Endodermal cell (in vitro differentiated cells): ENCODE measurements around the gene LMF1. TPM values are rescaled to one million over a fixed set of nuclear protein-coding genes. Genes with fewer than 3 reads are reported as not detected.
A peak's percentile ranks its signal among the peaks of the same experiment; 100 is the strongest.

Experiments used
- DNase-seq: peaks from one replicate; pipeline ENCODE4 v3.0.0-alpha.2; 2017
- H3K27ac ChIP-seq: 2 replicates; pipeline ENCODE4 v1.5.1; 2013; ENCODE audit warnings: mild to moderate bottlenecking, low read depth, low read length, moderate library complexity
- H3K27me3 ChIP-seq: 2 replicates; pipeline ENCODE4 v1.6.1; 2013; ENCODE audit warnings: mild to moderate bottlenecking, low read length, moderate library complexity; ENCODE audit not compliant: insufficient read depth, control insufficient read depth, poor library complexity, severe bottlenecking
- H3K36me3 ChIP-seq: 2 replicates; pipeline ENCODE4 v1.7.0; 2013; ENCODE audit warnings: mild to moderate bottlenecking, low read length, moderate library complexity; ENCODE audit not compliant: control insufficient read depth, insufficient read depth
- H3K4me1 ChIP-seq: one replicate; pipeline ENCODE4 v1.7.0; 2013; ENCODE audit warnings: low read length; ENCODE audit not compliant: control insufficient read depth, insufficient read depth
- H3K4me3 ChIP-seq: 2 replicates; pipeline ENCODE4 v1.5.1; 2013; ENCODE audit warnings: mild to moderate bottlenecking, low read length, moderate library complexity
- H3K9ac ChIP-seq: 2 replicates; pipeline ENCODE4 v1.6.1; 2013; ENCODE audit warnings: mild to moderate bottlenecking, low read length, moderate library complexity; ENCODE audit not compliant: poor library complexity, severe bottlenecking; ENCODE audit errors: extremely low read depth
- H3K9me3 ChIP-seq: 2 replicates; pipeline ENCODE4 v1.6.1; 2013; ENCODE audit warnings: mild to moderate bottlenecking, low read length, moderate library complexity; ENCODE audit not compliant: control insufficient read depth
- H3K27ac Mint-ChIP-seq: 2 replicates; pipeline ENCODE4 v1.8.0; 2020; ENCODE audit warnings: mixed read lengths
- H3K27me3 Mint-ChIP-seq: 2 replicates; pipeline ENCODE4 v1.8.0; 2021; ENCODE audit warnings: mild to moderate bottlenecking, mixed read lengths; ENCODE audit not compliant: insufficient read depth
- H3K36me3 Mint-ChIP-seq: 2 replicates; pipeline ENCODE4 v1.8.0; 2020; ENCODE audit warnings: low read depth, mixed read lengths
- H3K4me1 Mint-ChIP-seq: 2 replicates; pipeline ENCODE4 v1.8.0; 2020; ENCODE audit warnings: mixed read lengths
- H3K4me3 Mint-ChIP-seq: 2 replicates; pipeline ENCODE4 v1.8.0; 2020; ENCODE audit warnings: mild to moderate bottlenecking, moderate library complexity, mixed read lengths
- H3K9me3 Mint-ChIP-seq: 2 replicates; pipeline ENCODE4 v1.8.0; 2020; ENCODE audit warnings: mild to moderate bottlenecking, mixed read lengths
- CTCF ChIP-seq: fragments of 200-600 bp; sonication (generic); conservative IDR thresholded peaks from 2 replicates; pipeline ENCODE4 v1.5.0; 2021; ENCODE audit warnings: antibody characterized with exemption, mild to moderate bottlenecking
- WGBS, 2 experiments: methylation state at CpG; one replicate each; pipeline versions ENCODE4 v1.1.5 to v1.1.7; 2013; ENCODE audit warnings: missing lambda C conversion rate in 2 of 2, mixed read lengths in 1 of 2; ENCODE audit not compliant: insufficient coverage in 1 of 2, insufficient read length in 1 of 2; 5-methylcytosine and 5-hydroxymethylcytosine counted together
- total RNA-seq, 2 donors: library from RNA; stranded (reverse); fragmentation: NEBNext Ultra II Directional in 1 of 2; extraction: Animal tissue kit (Norgen Biotek cat#: 25700) in 1 of 2; gene quantifications; 2 replicates in 1 of 2; 3 replicates in 1 of 2; pipeline ENCODE4 v1.2.1, GENCODE V29; 2021

Gene LMF1
- total RNA-seq, 2 donors from 2014 or later = 13.7 to 15.1 TPM

DNA sequence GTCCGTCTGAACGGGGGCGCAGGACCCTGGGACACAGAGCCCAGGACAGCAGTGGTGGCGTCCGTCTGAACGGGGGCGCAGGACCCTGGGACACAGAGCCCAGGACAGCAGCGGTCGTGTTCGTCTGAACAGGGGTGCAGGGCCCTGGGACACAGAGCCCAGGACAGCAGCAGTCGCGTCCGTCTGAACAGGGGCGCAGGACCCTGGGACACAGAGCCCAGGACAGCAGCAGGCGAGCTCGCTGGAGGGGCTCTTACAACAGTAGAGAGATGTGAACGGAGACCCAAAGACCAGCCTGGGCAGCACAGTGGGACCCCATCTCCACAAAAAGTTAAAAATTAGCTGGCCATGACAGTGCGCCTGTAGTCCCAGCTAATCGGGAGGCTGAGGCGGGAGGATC lies 40.7 kb downstream of the LMF1 start:
- peaks cover 19% of the 10 kb centered on the region for H3K36me3 Mint-ChIP-seq
- H3K4me3 Mint-ChIP-seq = no peak overlapping the region
- no peak overlapping the region for H3K27ac Mint-ChIP-seq
- no peaks in the 10 kb centered on the region for H3K27me3 Mint-ChIP-seq
- H3K27me3 ChIP-seq = no peaks in the 10 kb centered on the region
- no peak overlapping the region for H3K4me3 ChIP-seq
- peaks cover 7% of the 10 kb centered on the region for H3K36me3 ChIP-seq
- no peak for DNase-seq
- H3K9me3 ChIP-seq = peaks cover 14% of the 10 kb centered on the region
- WGBS, 2 experiments = 85 to 88% methylated on average over 10 to 20 of the region's 20 CpGs
- H3K9me3 Mint-ChIP-seq = peaks cover 26% of the 10 kb centered on the region
- H3K4me1 ChIP-seq = no peaks in the 10 kb centered on the region
- no peaks in the 10 kb centered on the region for H3K4me1 Mint-ChIP-seq
- H3K9ac ChIP-seq = no peak overlapping the region
- H3K27ac ChIP-seq = no peak overlapping the region
- no peak for TF ChIP-seq CTCF

DNA sequence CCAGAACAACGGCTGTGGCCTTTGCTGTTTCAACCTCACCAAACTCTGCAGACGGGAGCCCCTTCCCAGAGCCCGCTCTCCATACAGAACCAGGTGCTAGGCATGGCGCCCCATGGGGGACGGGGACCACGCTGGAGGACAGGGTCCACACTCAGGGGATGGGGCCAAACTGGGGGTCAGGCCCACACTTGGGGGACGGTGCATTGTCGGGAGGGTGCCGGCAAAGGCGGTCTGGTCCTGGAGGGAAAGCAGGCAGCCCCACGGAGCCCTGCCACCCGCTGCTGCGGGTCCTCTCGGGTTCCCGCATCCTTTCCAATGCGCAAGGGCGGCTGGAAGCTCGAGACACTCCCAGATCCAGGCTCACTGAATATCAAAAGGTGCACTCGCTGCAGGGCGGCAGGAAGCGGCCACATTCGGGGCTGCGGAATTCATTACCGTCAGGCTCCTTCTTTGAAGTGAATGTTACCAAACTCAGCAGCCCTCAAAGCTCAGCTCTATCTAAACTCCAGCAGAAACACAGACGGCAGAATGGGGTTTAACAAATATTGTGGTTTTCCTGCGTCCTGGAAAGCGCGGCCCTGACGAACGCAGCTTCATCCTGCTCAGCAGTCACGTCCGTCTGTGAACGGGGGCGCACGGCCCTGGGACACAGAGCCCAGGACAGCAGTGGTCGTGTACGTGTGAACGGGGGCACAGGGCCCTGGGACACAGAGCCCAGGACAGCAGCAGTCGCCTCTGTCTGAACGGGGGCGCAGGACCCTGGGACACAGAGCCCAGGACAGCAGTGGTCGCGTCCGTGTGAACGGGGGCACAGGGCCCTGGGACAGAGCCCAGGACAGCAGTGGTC lies 41.3 kb downstream of the LMF1 start:
- Mint-ChIP-seq H3K4me3 (no peak overlapping the region), H3K36me3 (peaks cover 22% of the 10 kb centered on the region), H3K27ac (no peak overlapping the region), H3K27me3 (no peaks in the 10 kb centered on the region), H3K4me1 (no peaks in the 10 kb centered on the region), H3K9me3 (peaks cover 31% of the 10 kb centered on the region)
- Histone ChIP-seq H3K9ac (no peak overlapping the region), H3K27ac (no peak overlapping the region), H3K4me1 (no peaks in the 10 kb centered on the region), H3K9me3 (peaks cover 14% of the 10 kb centered on the region), H3K36me3 (peaks cover 7% of the 10 kb centered on the region), H3K4me3 (no peak overlapping the region), H3K27me3 (no peaks in the 10 kb centered on the region)
- 72 to 80% methylated on average over 37 to 45 of the region's 45 CpGs for WGBS, 2 experiments
- peak; percentile 59 for DNase-seq
- no peak for TF ChIP-seq CTCF

DNA sequence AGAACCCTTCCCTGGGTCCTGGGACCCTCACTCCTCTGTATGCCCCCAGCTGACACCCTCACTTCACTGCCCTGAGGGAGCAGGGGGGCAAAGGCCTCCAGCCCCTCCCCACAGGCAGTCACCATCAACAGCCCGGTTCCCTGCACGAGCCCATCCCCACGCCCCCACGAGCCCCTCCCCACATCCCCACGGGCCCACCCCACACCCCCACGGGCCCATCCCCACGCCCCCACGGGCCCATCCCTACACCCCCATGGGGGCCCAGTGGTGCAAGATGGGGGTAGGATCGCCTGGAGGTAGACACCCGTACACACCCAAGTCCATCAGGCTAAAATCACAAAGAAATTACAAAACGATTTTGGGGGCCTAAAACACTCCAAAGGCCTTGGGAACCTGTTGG lies 42.3 kb downstream of the LMF1 start:
- H3K4me1 Mint-ChIP-seq = no peaks in the 10 kb centered on the region
- Histone ChIP-seq H3K27me3 (no peaks in the 10 kb centered on the region), H3K4me3 (no peak overlapping the region), H3K9me3 (peaks cover 14% of the 10 kb centered on the region), H3K27ac (no peak overlapping the region), H3K36me3 (peaks cover 7% of the 10 kb centered on the region), H3K9ac (no peak overlapping the region), H3K4me1 (no peaks in the 10 kb centered on the region)
- no peak overlapping the region for H3K27ac Mint-ChIP-seq
- TF ChIP-seq CTCF = no peak
- peaks cover 39% of the 10 kb centered on the region for H3K9me3 Mint-ChIP-seq
- WGBS, 2 experiments = 89% methylated on average over 3 of the region's 11 CpGs; no CpG with 5 or more reads in 1 of the 2 experiments
- no peak overlapping the region for H3K4me3 Mint-ChIP-seq
- no peak for DNase-seq
- H3K36me3 Mint-ChIP-seq = peaks cover 28% of the 10 kb centered on the region
- no peaks in the 10 kb centered on the region for H3K27me3 Mint-ChIP-seq
